ENCODE measurements around the gene FUT7. TPM values are rescaled to one million over a fixed set of nuclear protein-coding genes. Genes with fewer than 3 reads are reported as not detected.
A peak's percentile ranks its signal among the peaks of the same experiment; 100 is the strongest.

Gene FUT7
- total and polyA plus RNA-seq, 2 of the 8 experiments (the other 6 are each of a cell fraction or from before 2014, with no cell fraction given) = not detected

DNA sequence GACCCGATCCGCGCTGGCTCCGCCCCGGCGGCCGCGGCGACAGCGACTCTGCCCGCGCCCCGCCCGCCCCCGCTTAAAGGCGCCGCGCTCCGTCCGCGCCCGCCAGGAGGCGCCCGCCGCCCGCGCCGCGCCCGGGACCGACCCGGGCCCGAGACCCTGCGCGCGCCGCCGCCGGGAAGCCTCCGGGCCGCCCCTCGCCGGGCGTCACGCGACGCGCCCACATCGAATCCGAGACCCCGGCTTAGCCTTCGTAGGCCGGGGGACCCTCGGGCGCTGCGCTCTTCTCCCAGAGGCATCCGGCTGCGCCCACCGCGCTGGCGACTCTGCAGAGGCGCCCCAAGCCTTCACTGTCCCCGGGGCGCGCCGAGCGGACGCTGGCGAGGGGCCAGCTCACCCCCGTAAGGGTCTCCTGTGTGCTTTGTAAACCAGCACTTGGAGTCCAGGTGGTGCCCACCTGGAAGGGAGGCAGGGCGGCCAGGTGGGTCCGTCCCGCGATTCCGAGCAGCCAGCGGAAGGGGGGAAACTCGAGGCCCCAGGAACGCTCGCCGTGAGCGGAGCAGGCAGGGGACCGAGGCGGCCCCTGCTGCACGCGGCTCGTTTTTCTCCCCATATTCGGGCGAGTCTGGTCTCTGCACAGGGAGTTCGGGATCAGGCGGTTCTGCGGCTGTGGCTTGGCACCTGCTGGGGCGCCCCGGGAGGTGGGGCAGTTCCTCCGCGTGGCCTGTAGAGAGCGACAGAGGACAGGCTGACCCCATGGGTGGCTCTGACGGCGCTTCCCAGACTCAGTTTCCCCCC, 3.4 kb downstream of the FUT7 start:
- Histone ChIP-seq H4K5ac (ENCODE audit: insufficient read length, low read depth, low read length) (no peak overlapping the region), H3K23me2 (ENCODE audit: low read depth, low read length) (peaks cover 4% of the 10 kb centered on the region; the same call in 1 of the 2 replicates), H2AK5ac (ENCODE audit: low read depth, low read length) (no peak overlapping the region), H3K14ac (ENCODE audit: insufficient read length) (no peak overlapping the region), H3K18ac (ENCODE audit: extremely low read depth, low read length) (peak overlapping the region; percentile 60), H3K4me3 (ENCODE audit: extremely low read depth in 1 of 4, insufficient read depth in 2 of 4, low read depth in 3 of 4, low read length in 4 of 4) (peak overlapping the region; percentile 37 to 78 (median 46); a peak in 7 of 8 replicates), H2BK5ac (ENCODE audit: low read depth, low read length) (no peak overlapping the region), H2BK12ac (ENCODE audit: low read depth, low read length) (no peak overlapping the region), H2AFZ (ENCODE audit: low read length) (peak overlapping the region; percentile 82; the same call in 1 of the 2 replicates), H3K4me1 (replicated peaks in 1 of 4; ENCODE audit: control insufficient read depth in 3 of 4, insufficient read depth in 4 of 4, low read length in 3 of 4) (peaks cover 0 to 11% (median 3%) of the 10 kb centered on the region in 4 experiments; a peak in 5 of 7 replicates), H3K4me2 (ENCODE audit: insufficient read depth in 1 of 2, low read depth in 2 of 2, low read length in 2 of 2) (peak overlapping the region; percentile 39 to 91), H3K23ac (ENCODE audit: insufficient read length) (no peak overlapping the region), H3K27ac (ENCODE audit: low read depth, low read length) (no peak overlapping the region), H3K9ac (replicated peaks in 1 of 4; ENCODE audit: extremely low read depth in 1 of 4, low read depth in 3 of 4, low read length in 3 of 4) (no peak overlapping the region; a peak in 2 of 7 replicates), H2BK15ac (ENCODE audit: low read length) (no peak overlapping the region), H3K4ac (replicated peaks; ENCODE audit: insufficient read length, low read depth, low read length) (no peak overlapping the region), H3K79me2 (ENCODE audit: control insufficient read depth in 1 of 2, insufficient read depth in 2 of 2, low read length in 2 of 2) (no peaks in the 10 kb centered on the region), H2BK20ac (ENCODE audit: low read length) (no peak overlapping the region), H3K56ac (replicated peaks; ENCODE audit: insufficient read length, low read depth, low read length) (no peak overlapping the region), H4K91ac (replicated peaks; ENCODE audit: insufficient read length, low read length) (no peak overlapping the region), H3K36me3 (ENCODE audit: control insufficient read depth in 2 of 4, insufficient read depth in 4 of 4, low read length in 3 of 4) (no peaks in the 10 kb centered on the region), H3K79me1 (ENCODE audit: low read depth, low read length) (no peaks in the 10 kb centered on the region), H4K8ac (ENCODE audit: extremely low read depth, insufficient read depth, low read length) (peak overlapping the region; percentile 46; the same call in 1 of the 2 replicates), H4K20me1 (replicated peaks in 1 of 2; ENCODE audit: control insufficient read depth in 1 of 2, insufficient read depth in 2 of 2, low read length in 2 of 2) (peaks cover 0 to 4% of the 10 kb centered on the region in 2 experiments), H3K9me3 (ENCODE audit: insufficient read depth in 2 of 2, low read depth in 1 of 2, low read length in 1 of 2) (no peaks in the 10 kb centered on the region), H3K27me3 (replicated peaks in 1 of 4; ENCODE audit: control insufficient read depth in 3 of 4, extremely low read depth in 1 of 4, insufficient read depth in 3 of 4, low read length in 3 of 4) (peaks cover 1 to 27% (median 15%) of the 10 kb centered on the region in 4 experiments; a peak in 6 of 7 replicates), H2BK120ac (replicated peaks; ENCODE audit: low read depth, low read length) (no peak overlapping the region)
- CTCF ChIA-PET (ENCODE audit: partially characterized antibody) = interaction anchor here (0.7 to 8.5 kb wide), 71 partner anchors 9 to 440 kb away, joined by 3 to 110 read pairs (median 5); partner anchors contain the start of genes AJM1, C8G, CLIC3 and GRIN1
- POLR2A ChIA-PET (ENCODE audit: partially characterized antibody) = interaction anchor here (1.0 to 1.9 kb wide), 5 partner anchors 16 to 214 kb away, joined by 3 to 6 read pairs (median 4); partner anchors contain the start of gene TUBB4B
- 8% methylated on average over 56 of the region's 98 CpGs; no CpG with 5 or more reads in 1 of the 2 experiments for WGBS, 2 experiments (ENCODE audit: extremely low coverage in 1 of 2, insufficient coverage in 1 of 2, insufficient read length in 1 of 2, insufficient replicate concordance in 2 of 2, low coverage in 1 of 2, low lambda C conversion rate in 2 of 2, missing lambda C conversion rate in 1 of 2)
- DNase-seq (ENCODE audit: low read depth in 1 of 2, low spot score in 2 of 2) = peak in 1 of 2 experiments; percentile 77
- no peak for FAIRE-seq
- no peak for TF ChIP-seq TBP (IDR thresholded peaks at IDR 0.05; ENCODE audit: low read depth, low read length)
- no peak for TF ChIP-seq JUN (IDR thresholded peaks at IDR 0.05; ENCODE audit: low read depth, low read length)
- no peak for TF ChIP-seq ATF3 (IDR thresholded peaks at IDR 0.05; ENCODE audit: insufficient read depth, low read depth, low read length)
- TF ChIP-seq SRF (IDR thresholded peaks at IDR 0.05; ENCODE audit: low read depth, low read length) = no peak
- no peak for TF ChIP-seq CHD1 (IDR thresholded peaks at IDR 0.05; ENCODE audit: low read depth, low read length)
- TF ChIP-seq BCL11A (IDR thresholded peaks at IDR 0.05; ENCODE audit: low read depth in 2 of 2, low read length in 2 of 2) = no peak
- no peak for TF ChIP-seq GTF2F1 (IDR thresholded peaks at IDR 0.05; ENCODE audit: borderline replicate concordance, low read depth, low read length)
- TF ChIP-seq CEBPB (IDR thresholded peaks at IDR 0.05; ENCODE audit: low read depth, low read length) = no peak
- no peak for TF ChIP-seq SAP30 (IDR thresholded peaks at IDR 0.05; ENCODE audit: insufficient read depth, insufficient replicate concordance, low read length)
- TF ChIP-seq TAF1 (IDR thresholded peaks at IDR 0.05; ENCODE audit: low read depth, low read length) = no peak
- TF ChIP-seq EZH2 (IDR thresholded peaks at IDR 0.05; ENCODE audit: low read depth, low read length, severe bottlenecking) = peak; percentile 8
